GM20000 (cell line): ENCODE measurements around the gene POP7.

ENCODE experiments used
- DNase-seq: peaks from one replicate; pipeline ENCODE4 v3.0.0; 2012; ENCODE audit warnings: low spot score
- TF ChIP-seq, protein P1 (sequence below): IDR thresholded peaks from 2 replicates; pipeline ENCODE4 v1.5.1; 2012; ENCODE audit warnings: mild to moderate bottlenecking, control low read depth; ENCODE audit errors: extremely low read depth, missing control alignments

Gene POP7

DNA sequence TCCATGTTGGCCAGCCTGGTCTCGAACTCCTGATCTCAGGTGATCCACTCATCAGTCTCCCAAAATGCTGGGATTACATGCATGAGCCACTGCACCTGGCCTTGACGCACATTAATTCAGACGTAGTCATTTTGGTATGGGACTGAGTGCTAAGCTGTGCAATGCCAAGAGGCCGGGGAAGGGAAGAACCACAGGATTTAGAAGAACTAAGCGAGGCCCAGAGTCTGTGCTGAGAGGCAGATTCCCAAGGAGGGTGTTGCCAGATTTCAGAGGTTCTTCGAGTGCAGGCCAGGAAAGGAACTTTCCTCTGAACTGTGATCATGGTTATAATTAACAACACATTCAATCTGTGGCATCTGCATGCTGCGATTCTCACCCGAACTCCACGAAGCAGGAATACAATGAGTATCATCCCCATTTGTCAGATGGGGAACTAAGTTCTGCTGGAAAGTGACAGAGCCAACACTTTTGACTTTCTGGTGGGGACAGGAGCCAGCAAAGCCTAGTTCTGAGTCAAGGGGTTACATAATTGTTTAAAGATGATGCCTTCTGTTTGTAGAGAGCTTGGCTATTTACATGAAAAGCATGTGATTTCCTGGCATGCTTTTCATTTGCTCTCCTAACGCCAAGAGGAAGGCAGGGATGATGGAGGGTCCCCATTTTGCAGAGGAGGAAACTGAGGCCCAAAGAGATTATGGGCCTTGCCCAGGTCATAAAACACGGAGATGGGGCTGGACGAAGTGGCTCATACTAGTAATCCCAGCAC lies 21.3 kb downstream of the POP7 start:
- DNase-seq, result no peak
- TF ChIP-seq, protein P1, sequence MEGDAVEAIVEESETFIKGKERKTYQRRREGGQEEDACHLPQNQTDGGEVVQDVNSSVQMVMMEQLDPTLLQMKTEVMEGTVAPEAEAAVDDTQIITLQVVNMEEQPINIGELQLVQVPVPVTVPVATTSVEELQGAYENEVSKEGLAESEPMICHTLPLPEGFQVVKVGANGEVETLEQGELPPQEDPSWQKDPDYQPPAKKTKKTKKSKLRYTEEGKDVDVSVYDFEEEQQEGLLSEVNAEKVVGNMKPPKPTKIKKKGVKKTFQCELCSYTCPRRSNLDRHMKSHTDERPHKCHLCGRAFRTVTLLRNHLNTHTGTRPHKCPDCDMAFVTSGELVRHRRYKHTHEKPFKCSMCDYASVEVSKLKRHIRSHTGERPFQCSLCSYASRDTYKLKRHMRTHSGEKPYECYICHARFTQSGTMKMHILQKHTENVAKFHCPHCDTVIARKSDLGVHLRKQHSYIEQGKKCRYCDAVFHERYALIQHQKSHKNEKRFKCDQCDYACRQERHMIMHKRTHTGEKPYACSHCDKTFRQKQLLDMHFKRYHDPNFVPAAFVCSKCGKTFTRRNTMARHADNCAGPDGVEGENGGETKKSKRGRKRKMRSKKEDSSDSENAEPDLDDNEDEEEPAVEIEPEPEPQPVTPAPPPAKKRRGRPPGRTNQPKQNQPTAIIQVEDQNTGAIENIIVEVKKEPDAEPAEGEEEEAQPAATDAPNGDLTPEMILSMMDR, result no peak

DNA sequence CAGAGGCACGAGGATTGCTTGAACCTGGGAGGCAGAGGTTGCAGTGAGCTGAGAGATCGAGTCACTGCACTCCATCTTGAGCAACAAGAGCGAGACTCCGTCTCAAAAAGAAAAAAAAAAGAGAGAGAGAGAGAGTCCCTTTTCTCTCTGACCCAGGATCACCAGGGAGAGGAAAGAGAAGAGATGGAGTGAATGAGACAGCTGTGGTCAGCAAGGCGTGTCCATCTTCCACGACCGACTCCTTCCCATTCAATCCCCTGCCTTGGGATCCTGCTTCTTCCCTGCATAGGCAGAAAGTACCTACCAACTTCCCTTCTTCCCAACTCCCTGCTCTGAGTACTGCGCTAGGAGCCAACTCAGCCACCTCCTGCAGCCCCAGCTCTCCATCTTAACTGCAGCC lies 22.3 kb downstream of the POP7 start:
- TF ChIP-seq, protein P1, result no peak
- DNase-seq, result no peak

DNA sequence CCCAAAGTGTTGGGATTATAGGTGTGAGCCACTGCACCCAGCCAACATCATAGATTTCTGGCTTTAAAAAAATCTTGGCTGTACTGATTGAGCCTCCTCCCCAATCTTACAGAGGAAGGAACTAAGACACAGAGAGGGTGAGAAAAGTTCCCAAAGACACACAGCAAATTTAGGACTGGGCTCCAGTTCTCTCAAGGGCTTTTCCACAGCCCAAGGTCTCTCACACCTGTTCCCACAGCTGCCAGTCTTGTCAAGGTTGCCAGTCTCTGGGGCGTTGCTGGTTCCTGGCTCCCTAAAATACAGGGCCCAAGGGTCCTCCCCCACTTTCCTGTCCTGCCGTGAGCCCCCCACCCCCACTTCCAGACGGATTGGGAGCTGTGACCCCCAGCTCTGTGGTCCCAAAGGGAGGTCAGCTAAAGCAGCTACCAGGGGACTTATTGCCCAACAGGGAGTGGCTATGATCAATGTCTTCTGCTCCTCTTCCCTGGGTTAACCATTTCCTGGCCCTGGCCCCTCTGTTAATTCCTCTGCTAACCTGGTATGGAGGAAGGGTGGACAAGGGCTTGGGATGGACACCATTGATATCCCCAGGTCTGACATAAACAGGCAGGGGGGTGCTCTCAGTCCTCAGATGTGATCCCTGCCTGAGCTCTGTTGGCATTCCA lies 24.3 kb downstream of the POP7 start:
- TF ChIP-seq, protein P1, result no peak
- DNase-seq, result no peak

GRCh38 chr7:100731937-100732636 lies 26.2 kb downstream of the POP7 start:
- no peak for DNase-seq
- TF ChIP-seq, protein P1, result no peak

DNA sequence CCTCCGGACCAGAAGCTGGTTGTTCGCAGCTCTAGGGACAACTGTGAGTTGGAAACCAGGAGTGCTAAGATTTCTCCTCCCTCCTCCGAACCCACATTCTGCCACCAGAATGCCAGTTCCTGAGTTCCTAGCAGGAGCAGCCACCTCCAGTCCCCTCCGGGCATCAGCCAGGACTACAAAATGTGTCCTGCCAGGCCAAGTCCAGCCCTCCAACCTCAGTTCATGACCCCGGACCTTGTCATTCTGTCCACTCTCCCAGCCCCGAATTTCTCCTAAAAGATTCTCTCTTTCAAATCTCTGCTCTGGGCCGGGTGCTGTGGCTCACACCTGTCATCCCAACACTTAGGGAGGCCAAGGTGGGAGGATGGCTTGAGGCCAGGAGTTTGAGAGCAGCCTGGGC lies 29.8 kb downstream of the POP7 start:
- TF ChIP-seq, protein P1, result no peak
- no peak for DNase-seq

DNA sequence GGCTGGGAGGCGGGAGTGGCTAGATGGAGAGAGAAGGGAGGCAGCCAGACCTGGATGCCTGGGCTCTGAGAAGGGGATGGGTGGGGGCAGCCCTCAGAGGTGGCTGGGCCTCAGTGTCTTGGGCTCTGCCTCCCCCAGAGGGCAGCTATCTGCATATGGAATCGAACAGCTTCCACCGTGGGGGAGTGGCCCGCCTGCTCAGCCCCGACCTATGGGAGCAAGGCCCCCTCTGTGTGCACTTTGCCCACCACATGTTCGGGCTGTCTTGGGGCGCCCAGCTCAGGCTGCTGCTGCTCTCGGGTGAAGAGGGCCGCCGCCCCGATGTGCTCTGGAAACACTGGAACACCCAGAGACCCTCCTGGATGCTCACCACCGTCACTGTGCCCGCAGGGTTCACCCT lies 30.8 kb downstream of the POP7 start:
- no peak for DNase-seq
- TF ChIP-seq, protein P1, result no peak

DNA sequence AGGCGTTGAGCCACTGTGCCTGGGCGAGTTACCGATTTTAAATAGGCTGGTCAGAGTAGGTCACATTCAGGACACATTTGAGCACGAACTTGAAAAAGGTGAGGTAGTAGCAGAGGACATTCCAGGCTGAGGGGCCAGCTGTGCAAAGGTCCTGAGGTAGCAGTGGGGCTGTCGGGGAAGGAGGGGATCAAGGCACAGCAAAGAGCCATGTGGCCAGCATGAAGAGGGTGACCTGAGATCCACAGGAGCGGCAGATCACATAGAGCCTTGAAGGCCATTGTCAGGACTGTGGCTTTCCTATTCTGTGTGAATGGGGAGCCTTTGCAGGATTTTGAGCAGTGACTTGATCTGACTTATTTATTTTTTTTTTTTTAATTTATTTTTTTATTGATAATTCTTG lies 34.0 kb downstream of the POP7 start:
- TF ChIP-seq, protein P1, result no peak
- DNase-seq, result no peak
